GM23248 (cell line): ENCODE measurements around the gene GAS2L1.

Source experiments
- EZH2 ChIP-seq: fragments of 200-600 bp; sonication (generic); IDR thresholded peaks from 2 replicates; pipeline ENCODE4 v1.6.1; 2018; ENCODE audit warnings: antibody characterized with exemption, mild to moderate bottlenecking; ENCODE audit not compliant: insufficient read depth, poor library complexity, severe bottlenecking
- EZH2phosphoT487 ChIP-seq: fragments of 200-600 bp; sonication (generic); IDR thresholded peaks from 2 replicates; pipeline ENCODE4 v1.6.1; 2018; ENCODE audit warnings: antibody characterized with exemption, moderate library complexity, mild to moderate bottlenecking, low read depth; ENCODE audit not compliant: insufficient read depth

GRCh38 chr22:29330753-29331152, 24.3 kb downstream of the GAS2L1 start:
- TF ChIP-seq EZH2 = no peak
- TF ChIP-seq EZH2phosphoT487 = no peak
